Astrocyte (in vitro differentiated cells and primary cell): ENCODE results near the gene ZBTB18. TPM values are rescaled to one million over a fixed set of nuclear protein-coding genes. Genes with fewer than 3 reads are reported as not detected.
"Not testable (repeated sequence)": the region's sequence is repeated elsewhere in the genome, so short reads cannot be mapped to it uniquely, and the experiment has no call there.

Experiments used
- DNase-seq: peaks from one replicate; pipeline ENCODE4 v3.0.0-alpha.2; 2010; ENCODE audit warnings: low read depth
- FAIRE-seq: peaks from 2 replicates; lab custom pipeline; 2011; peaks lifted over from hg19 to GRCh38; lab: Jason Lieb, UNC
- H2AFZ ChIP-seq: 2 replicates; pipeline ENCODE4 v1.6.0; 2012; ENCODE audit warnings: low read depth, low read length, inconsistent platforms
- H3K27ac ChIP-seq: 2 replicates; pipeline ENCODE4 v1.5.1; 2011; ENCODE audit warnings: low read depth, low read length, inconsistent platforms
- H3K27me3 ChIP-seq: 2 replicates; pipeline ENCODE4 v1.6.0; 2011; ENCODE audit warnings: low read length, inconsistent platforms; ENCODE audit not compliant: insufficient read depth
- H3K36me3 ChIP-seq: 2 replicates; pipeline ENCODE4 v1.5.1; 2011; ENCODE audit warnings: low read length, inconsistent platforms; ENCODE audit not compliant: insufficient read depth
- H3K4me1 ChIP-seq: 2 replicates; pipeline ENCODE4 v1.5.1; 2011; ENCODE audit warnings: low read length, inconsistent platforms; ENCODE audit not compliant: insufficient read depth
- H3K4me2 ChIP-seq: 2 replicates; pipeline ENCODE4 v1.6.0; 2012; ENCODE audit warnings: low read length, inconsistent platforms
- H3K4me3 ChIP-seq: 2 replicates; pipeline ENCODE4 v1.5.1; 2011; ENCODE audit warnings: low read depth, mild to moderate bottlenecking, low read length, inconsistent platforms; ENCODE audit not compliant: insufficient read depth
- H3K79me2 ChIP-seq: 2 replicates; pipeline ENCODE4 v1.6.0; 2012; ENCODE audit warnings: mild to moderate bottlenecking, low read length, inconsistent platforms; ENCODE audit not compliant: insufficient read depth
- H3K9ac ChIP-seq: 2 replicates; pipeline ENCODE4 v1.6.0; 2012; ENCODE audit warnings: mild to moderate bottlenecking, low read length, inconsistent platforms
- H3K9me3 ChIP-seq: 2 replicates; pipeline ENCODE4 v1.5.1; 2012; ENCODE audit warnings: low read depth, mild to moderate bottlenecking, low read length, inconsistent platforms; ENCODE audit not compliant: insufficient read depth
- H4K20me1 ChIP-seq: 2 replicates; pipeline ENCODE4 v1.6.0; 2012; ENCODE audit warnings: low read length, inconsistent platforms; ENCODE audit not compliant: insufficient read depth
- H3K27ac Mint-ChIP-seq: one replicate; pipeline ENCODE4 v1.8.0; 2021; ENCODE audit warnings: mild to moderate bottlenecking, mixed read lengths; ENCODE audit not compliant: unreplicated experiment
- H3K27me3 Mint-ChIP-seq: one replicate; pipeline ENCODE4 v1.8.0; 2021; ENCODE audit warnings: low read depth, mixed read lengths; ENCODE audit not compliant: unreplicated experiment
- H3K36me3 Mint-ChIP-seq: one replicate; pipeline ENCODE4 v1.8.0; 2021; ENCODE audit warnings: low read depth, mixed read lengths; ENCODE audit not compliant: unreplicated experiment
- H3K4me1 Mint-ChIP-seq: one replicate; pipeline ENCODE4 v1.8.0; 2021; ENCODE audit warnings: low read depth, mixed read lengths; ENCODE audit not compliant: unreplicated experiment
- H3K4me3 Mint-ChIP-seq: one replicate; pipeline ENCODE4 v1.8.0; 2021; ENCODE audit warnings: mild to moderate bottlenecking, moderate library complexity, mixed read lengths; ENCODE audit not compliant: unreplicated experiment
- H3K9me3 Mint-ChIP-seq: one replicate; pipeline ENCODE4 v1.8.0; 2021; ENCODE audit warnings: mild to moderate bottlenecking, mixed read lengths; ENCODE audit not compliant: unreplicated experiment
- CTCF ChIP-seq: IDR thresholded peaks from 2 replicates; pipeline ENCODE4 v1.5.1; 2011; ENCODE audit warnings: low read depth, mild to moderate bottlenecking, inconsistent platforms, low read length, moderate library complexity; ENCODE audit not compliant: insufficient read depth
- EZH2 ChIP-seq: IDR thresholded peaks from 2 replicates; pipeline ENCODE4 v1.6.1; 2012; ENCODE audit warnings: mild to moderate bottlenecking, low read length, inconsistent platforms; ENCODE audit not compliant: insufficient read depth
- total RNA-seq: library from RNA; stranded (reverse); gene quantifications from 2 replicates; pipeline ENCODE4 v1.2.1, GENCODE V29; 2021

The ZBTB18 gene
- total RNA-seq, 1 donor from 2014 or later = 19.2 TPM

GRCh38 chr1:244012202-244012601 lies 38.9 kb upstream of the ZBTB18 start:
- DNase-seq (peak; percentile 84), FAIRE-seq (no peak)
- Histone ChIP-seq H3K9me3 (no peaks in the 10 kb centered on the region), H3K27me3 (peaks cover 9% of the 10 kb centered on the region), H4K20me1 (no peaks in the 10 kb centered on the region), H3K36me3 (no peaks in the 10 kb centered on the region), H3K79me2 (no peaks in the 10 kb centered on the region), H3K4me2 (peak overlapping the region; percentile 86), H3K9ac (peak overlapping the region; percentile 12), H3K27ac (no peak overlapping the region), H3K4me3 (peak overlapping the region; percentile 47), H3K4me1 (peaks cover 16% of the 10 kb centered on the region), H2AFZ (peak overlapping the region; percentile 29)
- peaks cover 4% of the 10 kb centered on the region for H3K27me3 Mint-ChIP-seq
- TF ChIP-seq CTCF (no peak), EZH2 (no peak)
- no peak overlapping the region for H3K4me3 Mint-ChIP-seq
- H3K36me3 Mint-ChIP-seq = no peaks in the 10 kb centered on the region
- H3K4me1 Mint-ChIP-seq = peaks cover 6% of the 10 kb centered on the region
- H3K9me3 Mint-ChIP-seq = no peaks in the 10 kb centered on the region
- no peak overlapping the region for H3K27ac Mint-ChIP-seq

- H3K36me3 Mint-ChIP-seq = no peaks in the 10 kb centered on the region
- H3K79me2 ChIP-seq = no peaks in the 10 kb centered on the region
- no peaks in the 10 kb centered on the region for H3K9me3 Mint-ChIP-seq
- no peak overlapping the region for H3K9ac ChIP-seq
- peaks cover 6% of the 10 kb centered on the region for H3K4me1 Mint-ChIP-seq
- H3K27ac Mint-ChIP-seq = no peak overlapping the region
- H2AFZ ChIP-seq = no peak overlapping the region
- H3K27ac ChIP-seq = no peak overlapping the region
- FAIRE-seq (no peak), DNase-seq (no peak)
- H4K20me1 ChIP-seq = no peaks in the 10 kb centered on the region
- no peak overlapping the region for H3K4me3 Mint-ChIP-seq
- peaks cover 9% of the 10 kb centered on the region for H3K27me3 ChIP-seq
- TF ChIP-seq CTCF (no peak), EZH2 (no peak)
- no peak overlapping the region for H3K4me3 ChIP-seq
- peaks cover 16% of the 10 kb centered on the region for H3K4me1 ChIP-seq
- H3K4me2 ChIP-seq = no peak overlapping the region
- no peaks in the 10 kb centered on the region for H3K27me3 Mint-ChIP-seq
- H3K9me3 ChIP-seq = no peaks in the 10 kb centered on the region
- H3K36me3 ChIP-seq = no peaks in the 10 kb centered on the region
These were observed 38.0 kb upstream of the ZBTB18 start for GRCh38 chr1:244013100-244013499.

GRCh38 chr1:244014862-244015261 lies 36.2 kb upstream of the ZBTB18 start:
- not testable (repeated sequence) for H2AFZ ChIP-seq, H3K27ac ChIP-seq, H3K4me2 ChIP-seq, DNase-seq, H3K79me2 ChIP-seq, H3K9me3 ChIP-seq, H3K4me1 Mint-ChIP-seq, H3K4me3 Mint-ChIP-seq, H3K4me3 ChIP-seq, H3K27me3 Mint-ChIP-seq, H3K27me3 ChIP-seq, H3K9ac ChIP-seq, H3K36me3 ChIP-seq, H3K9me3 Mint-ChIP-seq, H3K36me3 Mint-ChIP-seq, H4K20me1 ChIP-seq, H3K27ac Mint-ChIP-seq, FAIRE-seq
- peaks cover 16% of the 10 kb centered on the region for H3K4me1 ChIP-seq
